Naive thymus-derived CD8-positive, alpha-beta T cell (primary cell): ENCODE measurements around the gene SLC49A3. TPM values are rescaled to one million over a fixed set of nuclear protein-coding genes. Genes with fewer than 3 reads are reported as not detected.

Source experiments
- ATAC-seq, 2 donors: fragments of 150-1000 bp; cut with Tn5 transposase in 1 of 2; sonication (Bioruptor Pico), chemical (Tn5 transposase) in 1 of 2; 1 replicate in 1 of 2; 2 replicates in 1 of 2; pipeline ENCODE4 v1.10.0; 2021; ENCODE audit warnings: mild to moderate bottlenecking in 2 of 2, moderate library complexity in 2 of 2
- POLR2A ChIA-PET: fragments of 350-600 bp; sonication (Branson Sonifier 250); formaldehyde crosslinking; loops from one replicate; lab custom pipeline; 2021; ENCODE audit warnings: antibody characterized with exemption; lab: Charles Lee
- DNase-seq, 10 donors: peaks; one replicate each; pipeline versions ENCODE4 v3.0.0 to v3.0.0-alpha.2; 2020 to 2022
- H3K27ac Mint-ChIP-seq, 10 donors: one replicate each; pipeline ENCODE4 v1.8.0; 2020 to 2022; ENCODE audit warnings: mild to moderate bottlenecking in 10 of 10, mixed read lengths in 10 of 10, moderate library complexity in 4 of 10, inconsistent platforms in 1 of 10
- H3K27me3 Mint-ChIP-seq, 5 donors: one replicate each; pipeline ENCODE4 v1.8.0; 2021 to 2022; ENCODE audit warnings: mixed read lengths in 5 of 5
- H3K36me3 Mint-ChIP-seq, 3 donors: one replicate each; pipeline ENCODE4 v1.8.0; 2020 to 2022; ENCODE audit warnings: mixed read lengths in 3 of 3, mild to moderate bottlenecking in 2 of 3, inconsistent platforms in 1 of 3
- H3K4me1 Mint-ChIP-seq, 4 donors: one replicate each; pipeline ENCODE4 v1.8.0; 2021 to 2022; ENCODE audit warnings: mixed read lengths in 4 of 4
- H3K4me3 Mint-ChIP-seq, 10 donors: one replicate each; pipeline ENCODE4 v1.8.0; 2020 to 2022; ENCODE audit warnings: mild to moderate bottlenecking in 10 of 10, mixed read lengths in 10 of 10, moderate library complexity in 6 of 10, inconsistent platforms in 1 of 10
- H3K9me3 Mint-ChIP-seq, 9 donors: one replicate each; pipeline ENCODE4 v1.8.0; 2020 to 2022; ENCODE audit warnings: mixed read lengths in 9 of 9, mild to moderate bottlenecking in 3 of 9, inconsistent platforms in 1 of 9, moderate library complexity in 1 of 9
- polyA plus RNA-seq, 3 donors: library from polyadenylated mRNA; unstranded; fragments of 300-500 nt; fragmentation: Illumina TruSeq; gene quantifications; one replicate each; pipeline ENCODE4 v1.2.3, GENCODE V29; 2021
- total RNA-seq, 8 experiments: library from RNA in 2 of 8; stranded (reverse) in 2 of 8; gene quantifications; one replicate each; pipeline ENCODE4 v1.2.3 and lab custom pipeline; 2021 to 2026

Gene SLC49A3
- total and polyA plus RNA-seq, 5 experiments from 2014 or later, result 0.30 to 3.7 (median 1.2) TPM; not detected in 1

DNA sequence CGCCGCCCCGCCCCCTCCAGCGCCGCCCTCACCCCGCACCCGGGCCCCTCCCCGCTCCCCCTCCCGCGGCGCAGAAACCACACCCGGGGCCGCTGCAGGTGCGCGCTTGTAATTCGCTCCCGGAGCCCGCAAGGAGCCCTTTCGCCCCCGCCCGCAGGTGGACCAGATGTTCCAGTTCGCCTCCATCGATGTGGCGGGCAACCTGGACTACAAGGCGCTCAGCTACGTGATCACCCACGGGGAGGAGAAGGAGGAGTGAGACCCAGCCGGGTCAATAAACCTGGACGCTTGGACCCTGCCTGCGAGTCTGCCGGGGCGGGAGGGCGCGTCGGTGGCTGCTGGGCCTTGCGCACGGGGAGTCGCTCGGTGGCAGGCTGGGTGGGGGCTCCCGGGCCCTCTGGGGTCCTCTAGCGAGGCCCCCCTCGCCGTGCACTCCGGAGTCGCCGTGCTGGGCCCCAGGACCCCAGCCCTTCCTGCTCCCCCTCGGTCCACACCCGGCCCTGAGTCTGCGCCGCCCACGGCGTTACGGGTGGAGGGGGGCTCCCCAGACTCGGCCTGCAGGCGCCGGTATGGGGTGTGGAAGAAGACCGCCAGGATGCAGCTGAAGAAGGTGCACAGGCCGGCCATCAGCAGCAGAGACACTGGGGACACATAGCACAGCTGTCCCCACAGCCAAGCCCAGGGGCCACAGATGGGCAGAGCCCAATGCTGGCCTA, 7.1 kb downstream of the SLC49A3 start:
- peaks cover 0 to 18% (median 8%) of the 10 kb centered on the region in 4 donors for H3K4me1 Mint-ChIP-seq
- ATAC-seq, result peak; percentile 46 to 54
- peak overlapping the region in 6 of 10 donors; percentile 18 to 63 (median 37) for H3K4me3 Mint-ChIP-seq
- H3K36me3 Mint-ChIP-seq, result no peaks in the 10 kb centered on the region
- peak in 8 of 10 donors; percentile 35 to 79 (median 54) for DNase-seq
- POLR2A ChIA-PET, result interaction anchor here (1.0 to 1.3 kb wide), 2 partner anchors 8 to 568 kb away, joined by 3 to 4 read pairs; partner anchors contain the start of genes ATP5ME and MYL5
- peak overlapping the region in 3 of 10 donors; percentile 5 to 80 (median 6) for H3K27ac Mint-ChIP-seq
- peaks cover 2 to 10% (median 4%) of the 10 kb centered on the region in 5 donors for H3K27me3 Mint-ChIP-seq
- no peaks in the 10 kb centered on the region for H3K9me3 Mint-ChIP-seq

- H3K9me3 Mint-ChIP-seq, result no peaks in the 10 kb centered on the region
- DNase-seq (peak in 6 of 10 donors; percentile 36 to 75 (median 50)), ATAC-seq (peak; percentile 33 to 66)
- H3K27me3 Mint-ChIP-seq, result peaks cover 2 to 10% (median 4%) of the 10 kb centered on the region in 5 donors
- peaks cover 0 to 18% (median 8%) of the 10 kb centered on the region in 4 donors for H3K4me1 Mint-ChIP-seq
- H3K27ac Mint-ChIP-seq, result peak overlapping the region in 5 of 10 donors; percentile 8 to 66 (median 52)
- no peaks in the 10 kb centered on the region for H3K36me3 Mint-ChIP-seq
- H3K4me3 Mint-ChIP-seq, result peak overlapping the region in 9 of 10 donors; percentile 22 to 77 (median 64)
- POLR2A ChIA-PET, result interaction anchor here (0.6 to 1.3 kb wide), 2 partner anchors 181 to 568 kb away, joined by 3 to 4 read pairs; no protein-coding TSS in a partner anchor
Measured at GRCh38 chr4:680928-681645, 7.9 kb downstream of the SLC49A3 start.

GRCh38 chr4:680551-680927, 8.4 kb downstream of the SLC49A3 start:
- H3K4me3 Mint-ChIP-seq, result peak overlapping the region; percentile 44 to 77 (median 64)
- POLR2A ChIA-PET, result interaction anchor here (0.6 to 1.3 kb wide), 3 partner anchors 16 to 569 kb away, joined by 3 to 4 read pairs (median 3); no protein-coding TSS in a partner anchor
- DNase-seq, result peak in 1 of 10 donors; percentile 9
- H3K27me3 Mint-ChIP-seq, result peaks cover 2 to 9% (median 4%) of the 10 kb centered on the region in 5 donors
- H3K4me1 Mint-ChIP-seq, result peaks cover 0 to 22% (median 10%) of the 10 kb centered on the region in 4 donors
- H3K9me3 Mint-ChIP-seq, result no peaks in the 10 kb centered on the region
- no peaks in the 10 kb centered on the region for H3K36me3 Mint-ChIP-seq
- ATAC-seq, result peak; percentile 11 to 29
- H3K27ac Mint-ChIP-seq, result peak overlapping the region in 7 of 10 donors; percentile 19 to 70 (median 52)

GRCh38 chr4:680091-680490, 8.9 kb downstream of the SLC49A3 start:
- H3K4me3 Mint-ChIP-seq, result peak overlapping the region; percentile 44 to 77 (median 64)
- ATAC-seq (no peak), DNase-seq (no peak)
- peak overlapping the region in 3 of 10 donors; percentile 19 to 66 (median 29) for H3K27ac Mint-ChIP-seq
- peaks cover under 1 to 4% (median 2%) of the 10 kb centered on the region in 5 donors for H3K27me3 Mint-ChIP-seq
- H3K9me3 Mint-ChIP-seq, result no peaks in the 10 kb centered on the region
- POLR2A ChIA-PET, result interaction anchor here (0.9 kb wide), 1 partner anchor 16 kb away, joined by 3 read pairs; no protein-coding TSS in a partner anchor
- H3K4me1 Mint-ChIP-seq, result peaks cover 2 to 26% (median 14%) of the 10 kb centered on the region in 4 donors
- no peaks in the 10 kb centered on the region for H3K36me3 Mint-ChIP-seq

DNA sequence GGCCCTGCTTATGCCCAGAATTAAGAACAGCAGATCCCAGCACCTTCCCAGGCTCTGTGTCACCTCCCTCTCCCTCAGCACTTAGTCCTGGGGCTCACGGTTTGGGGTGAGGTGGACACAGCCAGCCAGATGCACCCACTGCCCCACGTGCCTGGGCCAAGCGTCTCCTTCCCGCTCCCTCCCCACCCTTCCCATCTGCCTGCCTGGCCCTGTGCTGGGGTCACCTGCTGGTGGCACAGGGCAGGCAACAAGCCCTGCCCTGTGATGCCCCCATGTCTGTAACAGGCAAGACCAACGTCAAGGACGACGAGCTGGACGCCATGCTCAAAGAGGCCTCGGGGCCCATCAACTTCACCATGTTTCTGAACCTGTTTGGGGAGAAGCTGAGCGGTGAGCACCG, 9.3 kb downstream of the SLC49A3 start:
- no peaks in the 10 kb centered on the region for H3K36me3 Mint-ChIP-seq
- H3K27ac Mint-ChIP-seq, result peak overlapping the region in 1 of 10 donors; percentile 19
- peaks cover 2 to 27% (median 15%) of the 10 kb centered on the region in 4 donors for H3K4me1 Mint-ChIP-seq
- ATAC-seq (no peak), DNase-seq (no peak)
- no peaks in the 10 kb centered on the region for H3K27me3 Mint-ChIP-seq
- POLR2A ChIA-PET, result interaction anchor here (0.9 kb wide), 1 partner anchor 15 kb away, joined by 3 read pairs; no protein-coding TSS in a partner anchor
- peak overlapping the region in 3 of 10 donors; percentile 3 to 56 (median 30) for H3K4me3 Mint-ChIP-seq
- no peaks in the 10 kb centered on the region for H3K9me3 Mint-ChIP-seq

DNA sequence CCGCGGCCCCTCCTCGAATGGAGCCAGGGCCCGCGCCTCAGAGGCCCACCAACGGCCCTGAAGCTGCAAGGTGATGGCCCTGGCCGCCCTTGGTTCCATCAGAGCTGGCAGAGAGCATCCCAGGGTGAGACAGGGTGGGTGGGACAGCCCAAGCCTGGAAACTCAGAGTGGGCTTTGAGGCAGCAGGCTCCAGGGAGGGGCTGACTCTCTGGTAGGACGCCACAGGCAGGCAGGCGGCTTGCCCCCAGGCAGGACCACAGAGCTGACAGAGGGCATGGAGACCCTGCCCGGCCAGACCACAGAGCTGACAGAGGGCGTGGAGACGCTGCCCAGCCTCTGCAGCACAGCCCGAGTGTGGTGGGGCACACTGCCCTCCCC, 9.9 kb downstream of the SLC49A3 start:
- H3K27ac Mint-ChIP-seq, result no peak overlapping the region
- no peaks in the 10 kb centered on the region for H3K36me3 Mint-ChIP-seq
- no peaks in the 10 kb centered on the region for H3K27me3 Mint-ChIP-seq
- POLR2A ChIA-PET, result no interaction called here
- H3K4me1 Mint-ChIP-seq, result peaks cover 2 to 29% (median 16%) of the 10 kb centered on the region in 4 donors
- H3K9me3 Mint-ChIP-seq, result no peaks in the 10 kb centered on the region
- DNase-seq, result no peak
- ATAC-seq, result no peak
- peak overlapping the region in 1 of 10 donors; percentile 18 for H3K4me3 Mint-ChIP-seq

- Mint-ChIP-seq H3K36me3 (no peaks in the 10 kb centered on the region), H3K4me1 (peaks cover 2 to 27% (median 15%) of the 10 kb centered on the region in 4 donors), H3K27me3 (no peaks in the 10 kb centered on the region), H3K27ac (peak overlapping the region in 2 of 10 donors; percentile 25 to 45), H3K4me3 (peak overlapping the region in 1 of 10 donors; percentile 18), H3K9me3 (no peaks in the 10 kb centered on the region)
- POLR2A ChIA-PET, result no interaction called here
- no peak for DNase-seq
- no peak for ATAC-seq
Measured at GRCh38 chr4:678331-679103, 10.4 kb downstream of the SLC49A3 start.

DNA sequence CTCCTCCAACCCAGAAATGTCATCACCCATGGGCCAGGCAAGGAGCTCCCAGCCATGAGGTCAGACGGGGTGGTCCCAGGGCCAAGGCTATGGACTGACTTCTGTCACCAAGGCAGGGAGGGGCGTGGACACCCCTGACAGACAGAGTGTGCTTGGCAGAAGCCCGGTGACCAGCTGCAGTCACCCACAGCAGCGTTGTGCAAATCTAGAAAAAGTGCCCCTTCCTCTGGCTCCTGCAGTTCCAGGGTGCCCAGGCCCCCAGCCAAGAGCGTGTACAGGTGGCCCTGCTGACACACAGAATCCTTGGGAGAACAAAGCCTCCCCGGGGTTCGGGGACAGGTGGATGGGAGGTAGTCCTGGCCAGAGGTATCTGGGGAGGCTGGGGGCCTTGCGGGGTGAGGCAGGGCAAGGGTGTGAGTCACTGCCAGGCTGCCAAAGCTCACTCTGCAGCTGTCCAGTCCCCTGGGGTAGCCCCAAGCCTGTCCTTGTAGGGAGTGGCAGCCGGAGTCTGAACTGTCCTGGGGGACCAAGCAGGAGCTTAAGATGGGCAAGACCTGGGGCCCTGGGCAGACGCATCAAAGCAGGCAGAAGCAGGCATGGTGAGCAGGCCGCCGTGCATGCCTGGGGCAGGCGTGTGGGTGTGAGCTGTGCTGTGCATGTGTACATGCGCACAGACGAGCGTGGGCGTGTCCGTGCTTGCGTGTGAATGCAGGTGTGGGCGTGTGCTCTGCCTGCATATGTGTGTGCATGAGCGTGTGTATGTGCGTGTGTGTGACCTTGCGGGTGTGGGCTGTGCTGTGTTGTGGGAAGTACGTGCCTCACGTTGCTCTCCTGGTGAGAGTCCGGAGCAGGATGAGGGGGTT, 11.3 kb downstream of the SLC49A3 start:
- peaks cover 0 to 7% (median 0%) of the 10 kb centered on the region in 3 donors for H3K36me3 Mint-ChIP-seq
- H3K4me3 Mint-ChIP-seq, result peak overlapping the region in 1 of 10 donors; percentile 48
- H3K27me3 Mint-ChIP-seq, result no peaks in the 10 kb centered on the region
- no peak for DNase-seq
- POLR2A ChIA-PET, result interaction anchor here (0.5 to 0.9 kb wide), 2 partner anchors 14 to 93 kb away, joined by 3 to 5 read pairs; no protein-coding TSS in a partner anchor
- ATAC-seq, result no peak
- H3K9me3 Mint-ChIP-seq, result no peaks in the 10 kb centered on the region
- peak overlapping the region in 3 of 10 donors; percentile 24 to 45 (median 25) for H3K27ac Mint-ChIP-seq
- peaks cover 4 to 30% (median 19%) of the 10 kb centered on the region in 4 donors for H3K4me1 Mint-ChIP-seq

DNA sequence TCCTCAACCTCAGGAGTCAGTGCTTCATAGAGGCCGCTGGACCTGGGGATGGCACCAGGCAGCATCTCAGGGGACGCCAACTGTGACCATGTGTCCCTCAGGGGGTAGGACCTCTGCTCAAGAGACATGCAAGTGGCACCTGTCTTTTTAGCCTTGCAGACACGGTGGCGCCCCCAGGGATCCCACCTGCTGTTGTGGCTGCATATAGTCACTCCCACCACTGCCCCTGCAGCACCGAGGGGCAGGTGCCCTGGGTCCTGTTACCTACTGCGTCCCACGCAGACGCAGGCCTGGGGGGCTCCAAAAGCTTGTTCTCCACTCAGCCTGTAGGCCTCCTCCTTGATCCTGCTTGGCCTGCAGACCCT, 12.1 kb downstream of the SLC49A3 start:
- POLR2A ChIA-PET, result interaction anchor here (0.9 to 1.4 kb wide), 2 partner anchors 13 to 15 kb away, joined by 3 to 6 read pairs; no protein-coding TSS in a partner anchor

DNA sequence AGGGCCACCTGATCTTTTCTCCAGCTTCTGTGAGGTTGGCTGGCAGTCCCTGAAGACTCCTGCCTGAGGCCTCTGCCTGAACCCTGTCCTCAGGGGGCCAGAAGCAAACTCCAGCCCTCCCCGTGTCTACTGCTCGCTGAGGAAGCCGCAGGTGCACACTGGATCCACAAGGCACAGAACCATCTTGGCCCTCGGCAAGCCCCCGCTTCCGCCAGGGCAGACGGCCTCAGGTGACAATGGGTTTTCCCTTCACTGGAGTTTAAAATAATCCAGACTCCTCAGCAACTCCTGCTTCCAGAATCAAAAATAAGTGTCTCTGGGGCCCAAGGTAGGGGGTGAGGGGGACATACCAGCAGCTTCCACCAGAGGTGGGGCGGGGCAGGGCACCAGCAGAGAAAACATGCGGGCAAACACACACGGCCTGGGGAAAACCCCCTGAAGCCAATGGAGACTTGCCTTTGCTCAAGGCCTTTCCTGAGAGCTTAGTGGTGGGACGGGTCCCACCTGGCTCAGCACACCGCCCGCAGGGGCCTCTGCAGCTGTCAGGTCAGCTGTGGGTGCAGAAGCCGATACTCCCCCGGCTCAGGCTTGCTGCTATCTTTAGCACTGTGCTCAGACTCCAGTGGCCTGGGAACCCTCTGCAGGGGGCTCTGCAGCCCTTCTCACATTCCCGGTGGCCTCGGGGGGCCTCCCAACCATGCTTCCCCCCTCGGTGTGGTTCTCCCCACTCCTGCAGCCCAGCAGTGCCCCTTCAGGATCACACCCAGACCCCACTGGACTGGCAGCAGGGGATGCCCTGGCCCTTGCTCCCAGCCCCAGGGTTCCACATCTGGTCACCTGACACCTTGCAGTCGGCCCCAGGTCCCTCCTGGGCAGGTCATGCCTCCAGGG, 12.7 kb downstream of the SLC49A3 start:
- DNase-seq (no peak), ATAC-seq (no peak)
- H3K27ac Mint-ChIP-seq, result peak overlapping the region in 8 of 10 donors; percentile 58 to 94 (median 75)
- no peaks in the 10 kb centered on the region for H3K9me3 Mint-ChIP-seq
- H3K4me3 Mint-ChIP-seq, result peak overlapping the region in 7 of 10 donors; percentile 41 to 91 (median 70)
- H3K36me3 Mint-ChIP-seq, result peaks cover 0 to 20% (median 3%) of the 10 kb centered on the region in 3 donors
- no peaks in the 10 kb centered on the region for H3K27me3 Mint-ChIP-seq
- H3K4me1 Mint-ChIP-seq, result peaks cover 4 to 32% (median 19%) of the 10 kb centered on the region in 4 donors
- POLR2A ChIA-PET, result interaction anchor here (0.9 to 1.4 kb wide), 2 partner anchors 12 to 16 kb away, joined by 3 to 6 read pairs; no protein-coding TSS in a partner anchor

More for the DNA sequence above, 12.1 kb downstream of the SLC49A3 start:
- Mint-ChIP-seq H3K4me3 (peak overlapping the region in 3 of 10 donors; percentile 41 to 59 (median 58)), H3K27me3 (no peaks in the 10 kb centered on the region), H3K4me1 (peaks cover 4 to 32% (median 19%) of the 10 kb centered on the region in 4 donors), H3K27ac (peak overlapping the region in 1 of 10 donors; percentile 36), H3K36me3 (peaks cover 0 to 14% (median 3%) of the 10 kb centered on the region in 3 donors), H3K9me3 (no peaks in the 10 kb centered on the region)
- ATAC-seq (no peak), DNase-seq (no peak)
